H1 (cell line): ENCODE data around the gene CPSF4L. TPM values are rescaled to one million over a fixed set of nuclear protein-coding genes. Genes with fewer than 3 reads are reported as not detected.

Experiments used
- CBX8 ChIP-seq: fragments of 300-800, 300-1000 bp; sonication (generic); IDR thresholded peaks from 2 replicates; pipeline ENCODE4 v1.7.1; 2016; ENCODE audit warnings: low read depth, low read length, borderline replicate concordance
- CREB1 ChIP-seq: IDR thresholded peaks from 2 replicates; pipeline ENCODE4 v1.6.1; 2012; ENCODE audit warnings: inconsistent platforms
- FOSL1 ChIP-seq: IDR thresholded peaks from 2 replicates; pipeline ENCODE4 v1.6.1; 2011; ENCODE audit warnings: mild to moderate bottlenecking, low read depth, low read length, moderate library complexity; ENCODE audit not compliant: insufficient read depth
- HDAC2 ChIP-seq, 2 experiments: fragments of 300-600 bp in 1 of 2; sonication (generic) in 1 of 2; IDR thresholded peaks; 2 replicates each; pipeline ENCODE4 v1.6.1; 2011 to 2012; ENCODE audit warnings: low read depth in 2 of 2, low read length in 2 of 2, mild to moderate bottlenecking in 2 of 2, moderate library complexity in 2 of 2, borderline replicate concordance in 1 of 2, inconsistent platforms in 1 of 2
- TBP ChIP-seq: IDR thresholded peaks from 2 replicates; pipeline ENCODE4 v1.6.1; 2011; ENCODE audit warnings: low read depth, low read length, improper control_type of control experiment
- TCF12 ChIP-seq: IDR thresholded peaks from 2 replicates; pipeline ENCODE4 v1.6.1; 2011; ENCODE audit warnings: low read depth, mild to moderate bottlenecking, low read length
- ZNF274 ChIP-seq: IDR thresholded peaks from 2 replicates; pipeline ENCODE4 v1.7.0; 2012; ENCODE audit warnings: low read length, borderline replicate concordance; ENCODE audit errors: extremely low read depth
- polyA plus RNA-seq, 7 experiments: library from polyadenylated mRNA; depleted of rRNA in 3 of 7; stranded (reverse) in 5 of 7; unstranded in 2 of 7; fragments of >200 nt in 5 of 7; fragments of 200-250 nt in 2 of 7; gene quantifications; 1 replicate in 5 of 7; 2 replicates in 1 of 7; 4 replicates in 1 of 7; pipeline versions ENCODE4 v1.2.1 to v1.2.3, GENCODE V29; 2011 to 2013; ENCODE audit warnings: missing spikeins in 2 of 7, mixed read lengths in 2 of 7
- total RNA-seq: library from RNA; stranded (reverse); fragmentation: NEBNext Ultra II Directional; extraction: Animal tissue kit (Norgen Biotek cat#: 25700); gene quantifications from 2 replicates; pipeline ENCODE4 v1.2.1, GENCODE V29; 2021

Gene CPSF4L
- total and polyA plus RNA-seq, 2 of the 8 experiments (the other 6 are each of a cell fraction or from before 2014, with no cell fraction given) = not detected

DNA sequence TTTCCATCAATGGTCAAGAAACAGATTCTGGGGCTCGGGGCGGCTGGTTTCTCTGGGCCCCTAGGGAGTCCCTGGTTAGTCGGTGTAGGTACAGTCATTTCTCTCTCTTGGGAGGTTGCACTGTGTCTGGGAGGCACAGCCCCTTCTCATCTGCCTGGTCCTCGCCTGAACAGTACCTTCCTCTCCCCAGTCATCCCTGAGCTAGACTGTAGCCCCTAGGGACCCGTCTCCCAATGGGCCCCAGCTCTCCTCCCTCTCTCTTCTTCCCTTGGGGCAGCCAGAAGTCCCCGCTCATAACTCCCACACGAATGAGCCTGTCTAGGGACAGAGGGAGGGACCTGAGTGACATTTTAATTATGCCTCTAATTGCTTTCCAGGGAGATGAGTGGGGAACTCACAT, 20.2 kb upstream of the CPSF4L start (continued):
- TF ChIP-seq CREB1 (no peak), CBX8 (no peak), FOSL1 (no peak), ZNF274 (no peak), TCF12 (no peak), HDAC2 (IDR thresholded peaks at IDR 0.05; ENCODE audit: borderline replicate concordance in 1 of 2, low read depth in 2 of 2, low read length in 2 of 2) (no peak), TBP (no peak)
